Breast epithelium (tissue), 4 donors: ENCODE results near the gene ZNF221. TPM values are rescaled to one million over a fixed set of nuclear protein-coding genes. Genes with fewer than 3 reads are reported as not detected.
A peak's percentile ranks its signal among the peaks of the same experiment; 100 is the strongest.

Source experiments
- DNase-seq, 2 donors: peaks; one replicate each; pipeline ENCODE4 v3.0.0-alpha.2; 2019; ENCODE audit warnings: low spot score in 2 of 2
- H3K27ac ChIP-seq, 2 donors: fragments of 200-600 bp; sonication (generic) in 1 of 2; one replicate each; pipeline ENCODE4 v1.5.1; 2016 to 2019; ENCODE audit warnings: mild to moderate bottlenecking in 1 of 2
- H3K27me3 ChIP-seq, 2 donors: fragments of 200-600 bp; sonication (generic) in 1 of 2; one replicate each; pipeline versions ENCODE4 v1.5.1 to v1.6.0; 2017 to 2019; ENCODE audit warnings: control low read depth in 1 of 2, mild to moderate bottlenecking in 1 of 2
- H3K36me3 ChIP-seq: fragments of 200-600 bp; one replicate; pipeline ENCODE4 v1.5.1; 2019
- H3K4me1 ChIP-seq, 2 donors: fragments of 200-600 bp; sonication (generic); one replicate each; pipeline ENCODE4 v1.5.1; 2016 to 2019; ENCODE audit warnings: control low read depth in 1 of 2
- H3K4me3 ChIP-seq, 3 donors: fragments of 200-600 bp; sonication (generic); 1 replicate in 2 of 3; 2 replicates in 1 of 3; pipeline ENCODE4 v1.5.1; 2016 to 2019; ENCODE audit warnings: mild to moderate bottlenecking in 3 of 3, moderate library complexity in 2 of 3
- H3K9me3 ChIP-seq, 2 donors: fragments of 200-600 bp; sonication (generic) in 1 of 2; one replicate each; pipeline ENCODE4 v1.5.1; 2016 to 2019; ENCODE audit warnings: control low read depth in 1 of 2
- CTCF ChIP-seq, 3 donors: fragments of 450-650 bp; IDR thresholded peaks; one replicate each; pipeline ENCODE4 v1.5.1; 2016 to 2017; ENCODE audit warnings: antibody characterized with exemption in 3 of 3, mild to moderate bottlenecking in 3 of 3, moderate library complexity in 3 of 3
- POLR2A ChIP-seq: fragments of 450-650 bp; IDR thresholded peaks from one replicate; pipeline ENCODE4 v1.6.1; 2016; ENCODE audit warnings: antibody characterized with exemption, mild to moderate bottlenecking, moderate library complexity
- POLR2AphosphoS5 ChIP-seq, 3 donors: sonication (generic); formaldehyde crosslinking; IDR thresholded peaks; one replicate each; pipeline ENCODE4 v1.6.1; 2017; ENCODE audit warnings: antibody characterized with exemption in 3 of 3
- intact Hi-C: fragments of 100-400 bp; cut with DNase I; formaldehyde crosslinking; loops from one replicate; pipeline ENCODE4 v1.15.1; 2023; ENCODE audit warnings: low total_unique reads
- total RNA-seq, 3 donors: library from RNA; depleted of rRNA; stranded (reverse); fragments of >200 nt; gene quantifications; one replicate each; pipeline ENCODE4 v1.1.0, GENCODE V29; 2016

ZNF221 gene
- 10 to 100 TPM in 1 of 3 donors, 1 to 10 TPM in 2; 4.5 to 11.7 (median 7.2) TPM for total RNA-seq

GRCh38 chr19:43950834-43951645 is at the start of gene ZNF221:
Gene ZNF221, plus strand, starts transcription at chr19:43951228. Its CDS starts 11,499 bp downstream, at chr19:43962727.
- peaks cover 29 to 43% of the 10 kb centered on the region in 2 donors for H3K9me3 ChIP-seq
- DNase-seq = peak; percentile 84 to 87
- intact Hi-C loops = loop anchor here (2.0 kb wide), 1 partner anchor 54 kb away; no protein-coding TSS in a partner anchor
- H3K36me3 ChIP-seq = no peaks in the 10 kb centered on the region
- peak within 1 kb of the TSS; percentile 49 to 68 for H3K27ac ChIP-seq
- peak; percentile 22 to 47 (median 45) for TF ChIP-seq CTCF (IDR thresholded peaks at IDR 0.05)
- TF ChIP-seq POLR2AphosphoS5 (IDR thresholded peaks at IDR 0.05) = peak; percentile 87 to 95 (median 91)
- no peak for TF ChIP-seq POLR2A
- peak within 1 kb of the TSS; percentile 66 to 83 (median 71) for H3K4me3 ChIP-seq
- no peaks in the 10 kb centered on the region for H3K4me1 ChIP-seq
- peaks cover 0 to 4% of the 10 kb centered on the region in 2 donors for H3K27me3 ChIP-seq

- peak overlapping the region in 1 of 2 donors; percentile 52 for H3K27ac ChIP-seq
- DNase-seq = peak; percentile 39 to 72
- peak overlapping the region; percentile 43 to 80 (median 61) for H3K4me3 ChIP-seq
- H3K4me1 ChIP-seq = no peaks in the 10 kb centered on the region
- TF ChIP-seq POLR2AphosphoS5 (IDR thresholded peaks at IDR 0.05) (no peak), POLR2A (no peak), CTCF (IDR thresholded peaks at IDR 0.05) (no peak)
- intact Hi-C loops = no loop called here
- no peaks in the 10 kb centered on the region for H3K36me3 ChIP-seq
- no peaks in the 10 kb centered on the region for H3K27me3 ChIP-seq
- H3K9me3 ChIP-seq = peaks cover 58 to 76% of the 10 kb centered on the region in 2 donors
These were observed 49.3 kb upstream of the ZNF221 start for GRCh38 chr19:43901395-43902390.

- H3K4me1 ChIP-seq = no peaks in the 10 kb centered on the region
- DNase-seq = no peak
- H3K27me3 ChIP-seq = no peaks in the 10 kb centered on the region
- H3K4me3 ChIP-seq = peak overlapping the region in 2 of 3 donors; percentile 61 to 80
- intact Hi-C loops = no loop called here
- H3K36me3 ChIP-seq = no peaks in the 10 kb centered on the region
- peaks cover 53 to 76% of the 10 kb centered on the region in 2 donors for H3K9me3 ChIP-seq
- no peak for TF ChIP-seq CTCF (IDR thresholded peaks at IDR 0.05)
- no peak for TF ChIP-seq POLR2A
- TF ChIP-seq POLR2AphosphoS5 (IDR thresholded peaks at IDR 0.05) = no peak
- no peak overlapping the region for H3K27ac ChIP-seq
These were observed 48.6 kb upstream of the ZNF221 start for GRCh38 chr19:43902399-43902798.

GRCh38 chr19:43905897-43906296 is 45.1 kb upstream of the ZNF221 start:
- Histone ChIP-seq H3K4me1 (no peaks in the 10 kb centered on the region), H3K36me3 (no peaks in the 10 kb centered on the region), H3K9me3 (peaks cover 68 to 82% of the 10 kb centered on the region in 2 donors), H3K27ac (no peak overlapping the region), H3K27me3 (no peaks in the 10 kb centered on the region), H3K4me3 (no peak overlapping the region)
- DNase-seq = no peak
- TF ChIP-seq POLR2AphosphoS5 (IDR thresholded peaks at IDR 0.05) = no peak
- TF ChIP-seq CTCF (IDR thresholded peaks at IDR 0.05) = no peak
- TF ChIP-seq POLR2A = no peak
- intact Hi-C loops = no loop called here
